Neural progenitor cell (in vitro differentiated cells): ENCODE measurements around the gene ARHGEF19. TPM values are rescaled to one million over a fixed set of nuclear protein-coding genes. Genes with fewer than 3 reads are reported as not detected.

ENCODE experiments used
- DNase-seq: peaks from one replicate; pipeline ENCODE4 v3.0.0-alpha.2; 2016; ENCODE audit warnings: low spot score
- H2AFZ ChIP-seq: fragments of 200-600 bp; sonication (generic); replicated peaks from 2 replicates; pipeline ENCODE4 v1.6.1; 2016; ENCODE audit warnings: antibody characterized with exemption
- H3F3A ChIP-seq: fragments of 200-600 bp; sonication (generic); 2 replicates; pipeline ENCODE4 v1.6.1; 2016; ENCODE audit warnings: antibody characterized with exemption, low read depth
- H3K27ac ChIP-seq: fragments of 200-600 bp; sonication (generic); 2 replicates; pipeline ENCODE4 v1.5.1; 2016; ENCODE audit warnings: mild to moderate bottlenecking
- H3K27me3 ChIP-seq: fragments of 200-600 bp; sonication (generic); 2 replicates; pipeline ENCODE4 v1.6.1; 2016; ENCODE audit warnings: mild to moderate bottlenecking, moderate library complexity
- H3K36me3 ChIP-seq: fragments of 200-600 bp; sonication (generic); 2 replicates; pipeline ENCODE4 v1.5.1; 2016
- H3K4me1 ChIP-seq: fragments of 200-600 bp; sonication (generic); 2 replicates; pipeline ENCODE4 v1.6.1; 2016; ENCODE audit warnings: mixed run types
- H3K4me2 ChIP-seq: fragments of 200-600 bp; sonication (generic); 2 replicates; pipeline ENCODE4 v1.6.1; 2016
- H3K4me3 ChIP-seq: fragments of 200-600 bp; sonication (generic); 2 replicates; pipeline ENCODE4 v1.5.1; 2016
- H3K79me2 ChIP-seq: fragments of 200-600 bp; sonication (generic); 2 replicates; pipeline ENCODE4 v1.6.1; 2016; ENCODE audit warnings: low read depth
- H3K9ac ChIP-seq: fragments of 200-600 bp; sonication (generic); 2 replicates; pipeline ENCODE4 v1.6.1; 2016
- H3K9me3 ChIP-seq: fragments of 200-600 bp; sonication (generic); 2 replicates; pipeline ENCODE4 v1.5.1; 2016; ENCODE audit warnings: low read depth
- H4K20me1 ChIP-seq: fragments of 200-600 bp; sonication (generic); 2 replicates; pipeline ENCODE4 v1.6.1; 2016; ENCODE audit warnings: low read depth
- H3K27ac Mint-ChIP-seq: 3 replicates; pipeline ENCODE4 v1.8.0; 2021; ENCODE audit warnings: mixed read lengths
- H3K27me3 Mint-ChIP-seq: 2 replicates; pipeline ENCODE4 v1.8.0; 2022; ENCODE audit warnings: low read depth, mild to moderate bottlenecking, inconsistent platforms, moderate library complexity, mixed read lengths; ENCODE audit not compliant: insufficient read depth
- H3K36me3 Mint-ChIP-seq: 3 replicates; pipeline ENCODE4 v1.8.0; 2021; ENCODE audit warnings: mixed read lengths
- H3K4me1 Mint-ChIP-seq: 3 replicates; pipeline ENCODE4 v1.8.0; 2021; ENCODE audit warnings: mixed read lengths
- H3K4me3 Mint-ChIP-seq: 3 replicates; pipeline ENCODE4 v1.8.0; 2021; ENCODE audit warnings: mild to moderate bottlenecking, moderate library complexity, mixed read lengths
- H3K9me3 Mint-ChIP-seq: 3 replicates; pipeline ENCODE4 v1.8.0; 2020; ENCODE audit warnings: mixed read lengths
- EZH2 ChIP-seq: fragments of 200-600 bp; sonication (generic); IDR thresholded peaks from 2 replicates; pipeline ENCODE4 v1.6.1; 2017; ENCODE audit warnings: antibody characterized with exemption, mild to moderate bottlenecking, moderate library complexity
- EZH2phosphoT487 ChIP-seq: fragments of 200-600 bp; sonication (generic); IDR thresholded peaks from 2 replicates; pipeline ENCODE4 v1.6.1; 2017; ENCODE audit warnings: antibody characterized with exemption
- total RNA-seq: library from RNA; depleted of rRNA; stranded (reverse); fragments of >200 nt; gene quantifications from 2 replicates; pipeline ENCODE4 v1.2.3, GENCODE V29; 2015; ENCODE audit warnings: low replicate concordance
- TF ChIP-seq, protein P1 (sequence below): fragments of 200-600 bp; sonication (generic); IDR thresholded peaks from 2 replicates; pipeline ENCODE4 v1.5.1; 2017; ENCODE audit warnings: antibody characterized with exemption, mild to moderate bottlenecking

ARHGEF19 gene
- total RNA-seq, 1 donor from 2014 or later: 10.9 TPM

DNA sequence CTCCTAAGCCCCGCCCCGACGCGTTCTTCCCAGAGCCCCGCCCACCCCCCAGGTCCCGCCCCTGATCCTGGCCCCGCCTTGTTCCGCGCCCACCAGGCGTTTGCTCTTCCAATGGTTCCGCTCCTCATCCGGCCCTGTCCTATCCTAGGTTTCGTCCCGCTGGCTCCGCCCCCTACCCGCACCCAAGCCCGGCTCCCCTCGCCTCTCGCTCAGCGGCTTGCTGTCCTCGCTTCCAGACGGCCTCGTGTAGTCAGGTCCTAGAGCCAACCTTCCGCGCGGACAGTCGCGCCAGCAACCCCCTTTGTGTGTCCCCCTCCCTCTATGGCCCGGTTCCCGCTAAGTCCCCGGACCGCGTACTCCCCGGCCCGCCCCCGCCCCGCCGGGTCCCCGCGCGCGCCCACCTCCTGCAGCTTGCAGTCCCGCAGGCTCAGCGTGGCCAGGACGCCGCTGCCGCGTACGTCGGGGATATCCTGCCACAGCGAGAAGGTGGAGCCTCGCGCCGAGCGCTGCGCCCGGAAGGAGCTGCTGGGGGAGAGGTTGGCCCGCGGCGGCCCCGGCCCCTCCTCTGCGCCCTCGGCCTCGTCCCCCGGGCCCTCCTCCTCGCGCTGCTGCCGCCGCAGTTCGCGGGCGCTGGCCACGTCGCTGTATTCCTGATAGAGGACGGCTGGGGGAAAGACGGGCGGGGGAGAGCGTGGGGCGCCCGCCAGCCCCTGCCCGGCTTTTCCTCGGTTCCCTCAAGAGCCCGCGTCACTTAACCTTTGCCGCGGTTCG lies 5.7 kb downstream of the ARHGEF19 start:
- Histone ChIP-seq H3K9ac (no peak overlapping the region), H3K79me2 (no peaks in the 10 kb centered on the region), H3K36me3 (no peaks in the 10 kb centered on the region), H4K20me1 (no peaks in the 10 kb centered on the region), H3K27ac (peak overlapping the region; percentile 79), H3K4me2 (peak overlapping the region; percentile 76), H3K4me3 (peak overlapping the region; percentile 54), H3F3A (peaks cover 28% of the 10 kb centered on the region), H2AFZ (peak overlapping the region; percentile 86), H3K27me3 (peaks cover 13% of the 10 kb centered on the region), H3K4me1 (peaks cover 7% of the 10 kb centered on the region), H3K9me3 (no peaks in the 10 kb centered on the region)
- H3K27ac Mint-ChIP-seq: no peak overlapping the region
- H3K27me3 Mint-ChIP-seq: peaks cover 7% of the 10 kb centered on the region
- peak overlapping the region; percentile 88 for H3K4me3 Mint-ChIP-seq
- peak; percentile 99 for DNase-seq
- H3K4me1 Mint-ChIP-seq: peaks cover 22% of the 10 kb centered on the region
- no peaks in the 10 kb centered on the region for H3K36me3 Mint-ChIP-seq
- no peaks in the 10 kb centered on the region for H3K9me3 Mint-ChIP-seq
- no peak for TF ChIP-seq EZH2

DNA sequence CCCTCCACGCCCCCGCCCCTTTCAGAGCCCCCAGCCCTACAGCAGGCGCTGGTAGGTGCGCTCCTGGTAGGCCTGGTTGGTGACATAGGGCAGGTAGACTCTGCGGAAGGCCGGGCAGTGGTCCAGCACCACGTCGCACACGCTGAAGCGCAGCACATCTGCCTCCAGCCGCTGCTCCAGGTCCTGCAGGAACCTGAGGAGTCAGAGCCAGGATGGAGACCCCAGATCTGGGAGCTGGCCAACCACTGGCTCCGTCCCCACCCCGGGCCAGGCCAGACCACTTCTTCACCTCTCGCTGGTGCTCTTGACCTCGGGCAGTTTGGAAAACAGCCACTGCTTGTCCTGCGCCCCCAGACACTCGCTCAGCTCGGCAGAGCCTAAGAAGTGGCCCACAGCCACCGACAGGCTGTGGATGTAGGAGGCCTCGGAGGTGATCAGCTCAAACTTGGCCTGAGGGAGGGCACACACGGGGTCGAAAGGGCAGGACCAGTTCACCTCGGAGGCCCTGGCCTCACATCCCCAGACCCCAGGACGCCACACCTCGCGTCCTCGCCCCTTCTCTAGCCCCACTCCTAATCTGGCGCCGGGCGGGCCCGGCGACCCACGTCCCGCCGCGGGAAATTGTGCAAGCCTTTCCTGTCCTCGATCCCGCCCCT lies 6.4 kb downstream of the ARHGEF19 start:
- peaks cover 8% of the 10 kb centered on the region for H3K27me3 Mint-ChIP-seq
- peak overlapping the region; percentile 88 for H3K4me3 Mint-ChIP-seq
- Histone ChIP-seq H3K79me2 (no peaks in the 10 kb centered on the region), H3K27me3 (peaks cover 13% of the 10 kb centered on the region), H3K4me2 (peak overlapping the region; percentile 76), H3K4me3 (peak overlapping the region; percentile 54), H4K20me1 (no peaks in the 10 kb centered on the region), H3K9me3 (no peaks in the 10 kb centered on the region), H3K36me3 (no peaks in the 10 kb centered on the region), H3F3A (peaks cover 28% of the 10 kb centered on the region), H2AFZ (peak overlapping the region; percentile 51), H3K27ac (no peak overlapping the region), H3K9ac (no peak overlapping the region), H3K4me1 (peaks cover 7% of the 10 kb centered on the region)
- TF ChIP-seq EZH2: no peak
- TF ChIP-seq, protein P1, sequence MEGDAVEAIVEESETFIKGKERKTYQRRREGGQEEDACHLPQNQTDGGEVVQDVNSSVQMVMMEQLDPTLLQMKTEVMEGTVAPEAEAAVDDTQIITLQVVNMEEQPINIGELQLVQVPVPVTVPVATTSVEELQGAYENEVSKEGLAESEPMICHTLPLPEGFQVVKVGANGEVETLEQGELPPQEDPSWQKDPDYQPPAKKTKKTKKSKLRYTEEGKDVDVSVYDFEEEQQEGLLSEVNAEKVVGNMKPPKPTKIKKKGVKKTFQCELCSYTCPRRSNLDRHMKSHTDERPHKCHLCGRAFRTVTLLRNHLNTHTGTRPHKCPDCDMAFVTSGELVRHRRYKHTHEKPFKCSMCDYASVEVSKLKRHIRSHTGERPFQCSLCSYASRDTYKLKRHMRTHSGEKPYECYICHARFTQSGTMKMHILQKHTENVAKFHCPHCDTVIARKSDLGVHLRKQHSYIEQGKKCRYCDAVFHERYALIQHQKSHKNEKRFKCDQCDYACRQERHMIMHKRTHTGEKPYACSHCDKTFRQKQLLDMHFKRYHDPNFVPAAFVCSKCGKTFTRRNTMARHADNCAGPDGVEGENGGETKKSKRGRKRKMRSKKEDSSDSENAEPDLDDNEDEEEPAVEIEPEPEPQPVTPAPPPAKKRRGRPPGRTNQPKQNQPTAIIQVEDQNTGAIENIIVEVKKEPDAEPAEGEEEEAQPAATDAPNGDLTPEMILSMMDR: no peak
- no peak for TF ChIP-seq EZH2phosphoT487
- DNase-seq: no peak
- no peak overlapping the region for H3K27ac Mint-ChIP-seq
- no peaks in the 10 kb centered on the region for H3K36me3 Mint-ChIP-seq
- H3K9me3 Mint-ChIP-seq: no peaks in the 10 kb centered on the region
- H3K4me1 Mint-ChIP-seq: peaks cover 17% of the 10 kb centered on the region

- Histone ChIP-seq H2AFZ (no peak overlapping the region), H3K4me1 (peaks cover 6% of the 10 kb centered on the region), H3K27me3 (peaks cover 13% of the 10 kb centered on the region), H3K4me3 (no peak overlapping the region), H4K20me1 (no peaks in the 10 kb centered on the region), H3K4me2 (no peak overlapping the region), H3K9me3 (no peaks in the 10 kb centered on the region), H3K36me3 (no peaks in the 10 kb centered on the region), H3F3A (peaks cover 24% of the 10 kb centered on the region), H3K9ac (no peak overlapping the region), H3K27ac (no peak overlapping the region), H3K79me2 (no peaks in the 10 kb centered on the region)
- Mint-ChIP-seq H3K27ac (no peak overlapping the region), H3K4me1 (peaks cover 13% of the 10 kb centered on the region), H3K36me3 (no peaks in the 10 kb centered on the region), H3K4me3 (no peak overlapping the region), H3K27me3 (peaks cover 9% of the 10 kb centered on the region), H3K9me3 (no peaks in the 10 kb centered on the region)
- TF ChIP-seq, protein P1: no peak
- TF ChIP-seq EZH2phosphoT487 (no peak), EZH2 (no peak)
- no peak for DNase-seq
These were observed 7.1 kb downstream of the ARHGEF19 start for GRCh38 chr1:16205334-16205671.
